Mucosa of gallbladder (tissue), 1 donor: Measurements from ENCODE around the gene TMEM79. TPM values are rescaled to one million over a fixed set of nuclear protein-coding genes. Genes with fewer than 3 reads are reported as not detected.

Source experiments
- DNase-seq: peaks from one replicate; pipeline ENCODE4 v3.0.0-alpha.2; 2020; ENCODE audit warnings: low spot score
- total RNA-seq: library from RNA; stranded (reverse); gene quantifications from one replicate; pipeline ENCODE4 v1.2.1, GENCODE V29; 2021
- donor health status: DM: no; HTN: no; CAD: no.

The TMEM79 gene
- total RNA-seq, 1 donor from 2014 or later = 9.6 TPM

DNA sequence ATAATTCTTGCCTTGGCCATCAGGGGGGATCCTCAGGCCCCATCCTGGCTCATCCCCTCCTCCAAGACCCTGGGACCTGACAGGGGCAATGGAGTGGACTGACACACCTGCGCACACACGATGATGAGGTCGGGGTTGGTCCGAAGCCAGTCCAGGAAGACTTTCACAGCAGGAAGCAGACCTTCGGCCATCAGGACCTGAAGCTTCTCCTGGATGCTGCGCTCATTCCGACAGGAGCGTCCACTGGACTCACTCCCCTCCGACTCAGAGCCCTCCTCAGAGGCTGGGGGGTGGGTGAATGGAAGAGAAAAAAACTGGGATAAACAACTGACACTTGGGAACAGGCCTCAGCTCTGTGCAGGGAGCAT lies 20.9 kb upstream of the TMEM79 start:
- DNase-seq = no peak

DNA sequence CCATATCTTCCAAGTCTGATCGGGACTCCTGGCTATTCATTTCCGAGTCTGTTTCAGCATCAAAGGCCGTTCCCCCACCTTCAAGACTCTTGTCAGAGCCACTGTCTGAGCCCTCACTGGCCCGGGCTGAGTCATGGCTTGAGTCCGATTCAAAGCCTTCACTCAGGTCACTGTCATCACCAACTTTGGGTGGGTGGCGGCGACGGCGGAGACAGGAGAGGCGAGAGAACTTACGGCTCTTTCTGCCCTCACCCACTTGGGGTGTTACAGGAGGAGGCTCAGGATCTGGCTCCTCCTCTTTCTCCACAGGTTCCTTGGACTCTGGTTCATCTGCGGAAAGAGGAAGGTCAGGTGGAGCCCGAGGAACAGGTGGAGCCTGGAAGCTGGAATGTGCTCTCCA lies 18.1 kb upstream of the TMEM79 start:
- DNase-seq = no peak

DNA sequence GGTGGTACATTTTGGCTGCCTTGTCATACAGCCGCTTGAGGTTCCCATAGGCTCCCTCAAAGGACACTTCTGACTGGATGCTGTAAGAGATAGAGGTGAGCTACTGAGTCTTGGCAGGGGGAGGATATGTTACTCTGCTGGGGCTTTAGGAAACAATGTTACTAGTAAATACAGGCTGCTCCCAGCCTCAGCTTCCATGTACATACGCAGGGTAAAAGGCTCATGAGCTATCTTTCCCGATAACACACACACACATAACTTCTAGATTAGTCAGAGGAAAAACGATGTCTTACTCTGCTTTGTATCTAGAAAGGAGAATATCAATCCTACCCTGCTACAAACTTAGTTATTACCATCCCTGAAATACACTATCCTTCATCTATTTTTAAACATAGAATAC lies 15.8 kb upstream of the TMEM79 start:
- no peak for DNase-seq

DNA sequence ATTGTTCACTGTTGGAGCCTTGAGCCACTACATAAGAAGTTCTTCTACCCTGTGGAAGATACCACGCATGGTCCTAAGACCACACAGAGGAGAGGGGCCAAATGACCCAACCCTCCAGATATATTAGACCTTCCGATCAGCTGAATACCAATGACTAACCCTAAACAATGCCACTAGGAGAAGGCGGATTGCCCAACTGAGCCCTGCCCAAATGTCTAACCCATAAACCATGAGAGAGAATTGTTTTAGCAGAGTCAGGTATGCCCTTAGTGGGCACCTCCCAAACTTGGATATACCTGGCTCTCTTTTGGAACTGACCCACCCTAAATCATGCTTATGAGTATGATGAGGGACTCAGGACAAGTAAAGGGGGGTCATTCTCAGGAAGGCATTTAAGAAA lies 13.8 kb upstream of the TMEM79 start:
- DNase-seq = no peak

DNA sequence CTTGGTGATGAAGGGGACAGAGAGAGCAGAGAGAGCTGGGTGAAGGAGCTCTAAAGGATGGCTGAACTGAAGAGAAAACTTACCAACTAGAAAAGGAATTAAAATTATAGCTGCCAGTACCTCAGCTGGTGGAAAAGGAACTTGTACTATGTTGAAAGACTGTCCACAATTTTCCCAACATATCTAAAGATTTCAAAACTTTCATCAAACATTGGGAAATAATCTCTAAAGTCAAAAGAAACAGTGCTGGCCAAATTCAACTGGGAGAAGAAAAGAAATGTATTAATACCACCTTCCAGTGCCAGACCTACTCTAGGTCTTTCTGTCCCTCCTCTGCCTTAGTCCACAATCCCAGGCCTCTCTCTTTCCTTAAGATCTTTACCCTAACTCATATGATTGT lies 7.6 kb upstream of the TMEM79 start:
- no peak for DNase-seq

DNA sequence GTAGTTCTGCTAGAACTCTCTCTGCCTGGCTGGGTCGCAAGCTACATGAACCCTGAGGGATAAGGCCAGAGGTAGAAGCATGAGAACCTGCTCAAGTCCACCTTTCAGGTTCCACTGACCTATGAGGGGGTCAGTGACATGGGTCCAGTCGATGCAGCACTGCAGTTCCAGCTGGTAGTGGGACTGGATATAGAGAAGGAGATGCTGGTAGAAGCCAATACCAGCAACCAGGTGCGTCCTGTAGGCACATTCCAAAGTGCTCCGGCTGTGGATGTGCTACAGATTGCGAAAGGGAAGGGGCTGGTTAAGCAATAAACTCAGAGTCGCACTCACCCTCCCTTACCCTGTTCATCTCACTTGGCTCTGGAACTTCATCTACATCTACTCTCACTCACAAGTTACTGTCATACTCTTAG lies 7.2 kb upstream of the TMEM79 start:
- no peak for DNase-seq

DNA sequence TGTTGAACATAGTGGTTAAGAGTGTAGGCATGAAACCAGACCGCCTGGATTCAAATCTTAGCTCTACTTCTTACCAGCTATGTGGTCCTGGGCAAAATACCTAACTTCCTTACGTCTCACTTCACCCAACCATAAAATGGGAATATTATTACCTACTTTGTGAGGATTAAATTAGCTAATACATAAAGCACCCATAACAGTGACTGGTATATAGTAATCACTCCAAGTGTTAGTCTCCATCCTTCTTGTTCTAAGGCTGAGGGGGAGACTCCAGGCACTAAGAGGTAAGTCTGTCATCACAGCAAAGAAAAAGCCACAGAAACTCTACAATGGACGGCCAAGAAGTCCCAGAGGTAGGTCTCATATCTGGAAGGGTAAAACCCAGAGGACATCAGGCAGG lies 4.3 kb upstream of the TMEM79 start:
- DNase-seq = no peak

DNA sequence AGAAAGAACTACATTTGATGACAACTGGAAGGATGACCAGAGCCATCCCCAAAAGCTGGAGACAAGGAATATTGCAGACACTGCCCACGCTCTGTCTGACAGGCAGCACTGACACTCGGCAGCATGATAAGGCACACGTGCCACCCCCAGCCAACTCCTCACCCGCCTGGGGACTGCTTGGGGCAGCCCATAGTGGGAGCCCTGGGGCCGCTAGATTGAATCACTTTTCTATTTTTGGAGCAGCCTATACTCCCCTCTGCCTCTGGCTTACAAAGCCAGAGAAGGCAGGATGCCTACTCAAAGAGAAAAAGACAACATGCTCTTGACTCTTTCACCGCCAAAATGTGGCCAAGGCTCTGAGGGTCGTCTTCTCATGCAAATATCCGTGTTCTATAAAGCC lies 2.8 kb upstream of the TMEM79 start:
- no peak for DNase-seq

DNA sequence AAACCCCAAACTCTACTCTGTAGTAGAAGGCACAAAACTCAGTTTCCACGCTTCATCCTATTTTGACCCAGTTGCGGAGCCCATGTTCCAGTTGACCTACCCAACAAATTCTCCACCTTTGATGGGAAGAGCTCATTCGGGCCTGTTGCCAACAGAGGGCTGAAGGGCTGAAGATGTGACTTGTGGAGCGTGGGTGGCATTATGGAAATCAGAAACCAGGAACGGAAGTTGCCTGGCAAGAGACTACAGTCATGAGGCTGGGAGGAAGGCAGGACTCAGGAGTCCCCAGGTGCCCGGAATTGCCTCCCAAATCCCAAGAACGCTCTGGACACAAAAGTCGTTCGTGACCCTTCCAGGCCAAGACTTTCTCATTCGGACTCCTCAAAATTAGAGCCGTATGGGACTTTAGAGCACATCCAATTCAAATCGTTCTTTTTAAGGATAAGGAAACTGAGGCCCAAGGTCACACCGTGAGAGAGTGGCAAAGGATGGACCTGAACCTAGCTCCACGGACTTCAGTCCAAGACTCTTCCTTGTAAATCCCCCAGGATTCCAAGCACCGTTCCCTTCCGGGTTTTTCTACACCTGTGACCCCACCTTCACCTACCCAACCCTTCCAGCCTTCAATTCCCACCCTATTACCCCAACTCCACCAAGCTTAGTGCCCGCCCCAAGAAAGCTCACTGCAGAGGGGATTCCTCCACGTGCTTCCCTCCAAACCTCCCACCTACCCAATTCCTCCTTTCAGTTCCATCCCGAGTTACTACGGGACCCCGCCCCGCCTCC lies 2.2 kb upstream of the TMEM79 start:
- peak; percentile 38 for DNase-seq

DNA sequence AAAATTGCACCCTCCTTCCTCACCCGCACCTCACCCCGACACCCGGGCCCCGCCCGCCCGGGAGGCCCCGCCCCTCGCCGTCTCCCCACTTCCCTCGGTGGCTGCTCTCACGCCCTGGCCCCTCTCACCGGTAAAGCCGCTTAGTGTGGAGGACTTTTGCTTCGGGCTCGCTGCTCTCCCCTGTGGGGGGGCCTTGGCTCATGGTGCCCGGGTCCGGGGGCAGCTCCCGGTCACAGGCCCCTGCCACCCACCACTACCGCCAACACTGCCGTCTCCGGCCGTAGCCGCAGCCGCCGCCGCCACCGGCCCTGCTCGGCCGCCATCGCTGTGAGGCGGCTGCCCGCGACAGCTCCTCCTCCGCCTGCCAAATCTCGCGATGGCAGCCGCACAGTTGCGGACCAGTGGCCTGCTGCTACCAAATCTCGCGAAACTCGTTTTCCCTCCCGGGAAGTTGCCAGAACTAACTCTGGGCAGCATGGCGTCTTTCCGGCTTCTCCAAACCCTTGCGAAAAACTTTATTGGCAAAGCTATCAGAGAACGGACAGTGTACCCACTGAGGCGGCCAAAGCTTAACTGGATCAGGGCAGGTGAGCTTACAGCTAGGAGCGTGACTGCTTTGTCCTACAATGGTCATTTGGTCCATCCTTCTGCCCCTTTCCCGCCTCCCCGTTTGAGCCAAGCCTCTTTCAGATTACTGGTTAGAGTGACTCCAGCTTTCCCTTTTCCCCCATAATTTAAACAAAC lies 1.5 kb upstream of the TMEM79 start, which contains the start of gene SMG5:
Gene SMG5, minus strand, starts transcription at position 347 of the 744 bp plus-strand sequence. Its CDS starts 145 bp downstream, at position 202.
- DNase-seq = peak; percentile 98

DNA sequence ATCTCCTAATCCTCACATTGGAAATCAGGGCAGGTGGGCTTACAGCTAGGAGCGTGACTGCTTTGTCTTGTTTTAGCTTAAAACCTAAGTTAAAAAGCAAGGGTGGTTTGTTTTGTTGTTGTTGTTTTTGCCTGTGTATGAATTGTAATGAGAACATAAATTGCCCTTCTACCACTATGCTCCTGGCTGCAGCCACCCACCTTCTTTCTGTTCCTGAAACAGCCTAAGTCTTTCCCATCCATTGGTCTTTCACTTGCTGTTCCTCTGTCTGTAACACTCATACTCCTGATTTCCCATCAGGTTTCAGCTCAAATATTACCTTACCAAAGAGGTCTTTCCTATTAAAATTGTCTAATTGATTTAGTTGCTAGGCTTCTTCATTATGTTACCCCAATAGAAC lies 604 bp upstream of the TMEM79 start:
- no peak for DNase-seq

DNA sequence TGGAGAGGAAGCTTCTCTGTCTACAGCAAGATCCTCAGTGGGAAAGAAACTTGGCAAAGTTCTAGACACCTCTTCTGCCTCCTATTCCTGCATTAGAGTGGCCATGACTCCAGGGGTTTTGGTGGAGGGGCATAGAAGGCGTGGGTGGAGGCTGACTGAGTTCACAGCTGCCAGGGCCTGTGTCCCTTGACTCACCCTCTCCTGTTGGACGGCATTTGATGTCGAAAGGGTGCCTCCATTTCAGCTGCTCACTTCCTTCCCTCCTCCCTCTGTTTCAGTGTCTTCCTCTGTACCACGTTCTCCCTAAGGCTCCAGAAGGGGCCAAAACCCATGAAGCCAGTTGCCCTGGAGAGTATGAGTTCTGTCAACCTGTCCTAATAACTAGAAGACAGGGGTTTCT lies 632 bp downstream of the TMEM79 start:
- no peak for DNase-seq

DNA sequence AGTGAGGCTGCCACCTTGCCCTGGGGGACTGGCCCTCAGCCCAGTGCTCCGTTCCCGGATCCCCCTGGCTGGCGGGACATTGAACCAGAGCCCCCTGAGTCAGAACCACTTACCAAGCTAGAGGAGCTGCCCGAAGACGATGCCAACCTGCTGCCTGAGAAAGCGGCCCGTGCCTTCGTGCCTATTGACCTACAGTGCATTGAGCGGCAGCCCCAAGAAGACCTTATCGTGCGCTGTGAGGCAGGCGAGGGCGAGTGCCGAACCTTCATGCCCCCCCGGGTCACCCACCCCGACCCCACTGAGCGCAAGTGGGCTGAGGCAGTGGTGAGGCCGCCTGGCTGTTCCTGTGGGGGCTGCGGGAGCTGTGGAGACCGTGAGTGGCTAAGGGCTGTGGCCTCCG lies 1.3 kb downstream of the TMEM79 start:
- DNase-seq = no peak

DNA sequence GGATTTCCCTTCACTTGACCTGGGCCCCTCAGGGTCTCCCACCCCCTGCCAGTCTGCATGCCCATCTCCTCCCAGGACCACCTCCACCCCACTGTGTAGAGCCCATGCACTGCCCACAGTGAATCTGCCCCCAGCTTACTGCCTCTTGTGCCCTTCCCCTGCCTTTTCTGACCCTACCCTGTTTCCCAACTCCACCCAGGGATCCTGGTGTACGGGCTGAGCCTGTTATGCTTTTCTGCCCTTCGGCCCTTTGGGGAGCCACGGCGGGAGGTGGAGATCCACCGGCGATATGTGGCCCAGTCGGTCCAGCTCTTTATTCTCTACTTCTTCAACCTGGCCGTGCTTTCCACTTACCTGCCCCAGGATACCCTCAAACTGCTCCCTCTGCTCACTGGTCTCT lies 1.9 kb downstream of the TMEM79 start:
- no peak for DNase-seq

DNA sequence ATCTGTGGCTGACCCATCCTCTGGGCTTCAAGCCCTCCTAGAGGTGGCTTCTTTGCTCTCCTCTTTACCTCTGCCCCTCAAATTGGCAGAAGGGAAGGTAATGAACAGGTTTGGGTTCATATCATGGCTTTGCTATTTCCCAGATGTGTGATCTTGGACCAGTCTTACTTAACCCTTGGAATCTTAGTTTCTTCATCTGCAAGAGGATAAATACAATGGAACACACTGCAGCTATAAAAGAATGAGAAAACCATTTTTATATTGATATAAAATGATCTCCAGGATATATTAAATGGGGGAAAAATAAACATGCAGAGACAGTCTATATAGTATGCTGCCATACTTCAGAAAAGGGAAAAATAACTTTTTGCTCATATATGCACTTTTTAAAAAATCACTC lies 5.7 kb downstream of the TMEM79 start:
- DNase-seq = no peak

DNA sequence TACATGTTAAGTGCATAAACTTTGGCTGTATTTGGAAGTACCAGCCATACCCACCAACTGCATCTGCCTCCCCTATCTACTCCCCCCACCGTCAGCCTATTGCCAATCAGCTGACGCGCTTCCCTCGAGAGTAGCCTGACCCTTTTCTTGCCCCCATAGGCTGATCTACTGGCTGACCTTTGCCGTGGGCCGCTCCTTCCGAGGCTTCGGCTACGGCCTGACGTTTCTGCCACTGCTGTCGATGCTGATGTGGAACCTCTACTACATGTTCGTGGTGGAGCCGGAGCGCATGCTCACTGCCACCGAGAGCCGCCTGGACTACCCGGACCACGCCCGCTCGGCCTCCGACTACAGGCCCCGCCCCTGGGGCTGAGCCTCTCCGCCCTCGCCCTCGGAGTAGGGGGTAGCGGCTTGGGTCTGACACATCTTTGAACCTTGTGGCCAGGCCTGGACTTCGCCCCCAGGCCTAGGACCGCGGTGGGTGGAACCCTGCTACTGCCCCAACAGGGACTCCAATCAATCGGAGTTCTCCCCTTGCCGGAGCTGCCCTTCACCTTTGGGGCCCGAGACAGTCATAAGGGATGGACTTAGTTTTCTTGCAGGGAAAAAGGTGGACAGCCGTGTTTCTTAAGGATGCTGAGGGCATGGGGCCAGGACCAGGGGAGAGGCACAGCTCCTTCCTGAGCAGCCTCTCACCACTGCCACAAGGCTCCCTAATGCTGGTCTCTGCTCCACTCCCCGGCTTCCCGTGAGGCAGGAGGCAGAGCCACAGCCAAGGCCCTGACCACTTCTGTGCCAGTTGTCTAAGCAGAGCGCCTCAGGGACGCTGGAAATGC lies 7.3 kb downstream of the TMEM79 start:
- DNase-seq = peak; percentile 89

DNA sequence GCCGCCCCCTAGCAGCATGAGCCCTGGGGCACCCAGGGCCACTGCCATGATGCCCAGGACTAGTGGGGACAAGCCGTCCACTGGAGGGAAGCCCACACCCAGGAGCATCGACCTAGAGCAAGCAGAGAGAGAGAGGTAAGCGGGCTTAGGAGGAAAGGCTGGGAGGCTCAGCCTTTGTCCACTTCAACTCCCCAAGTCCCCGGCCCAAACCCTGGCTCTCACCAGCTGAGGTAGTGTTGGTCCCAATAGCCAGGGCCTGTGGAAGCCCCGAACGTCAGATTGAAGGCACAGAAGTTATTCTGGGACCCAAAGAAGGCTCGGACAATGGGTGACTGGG lies 8.9 kb downstream of the TMEM79 start:
- DNase-seq = no peak

DNA sequence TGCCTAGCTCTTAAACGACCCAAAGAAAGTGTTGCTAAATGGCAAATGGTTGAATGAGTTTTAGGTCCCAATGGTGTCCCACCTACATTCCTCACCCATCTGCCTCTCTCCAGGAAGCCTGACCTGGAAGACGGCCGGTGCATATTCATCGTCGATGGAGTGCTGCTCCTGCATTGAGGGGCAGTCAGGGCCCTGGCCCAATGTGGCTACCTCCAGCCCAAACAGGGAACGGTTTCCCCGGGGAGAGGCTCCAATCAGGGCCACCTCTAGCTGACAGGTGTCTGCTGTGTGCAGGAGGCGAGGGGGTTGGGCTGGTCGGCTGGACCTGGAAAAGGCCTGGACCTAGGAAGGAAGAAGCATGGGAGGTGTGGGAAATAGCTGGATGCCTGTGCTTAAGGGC lies 9.8 kb downstream of the TMEM79 start:
- DNase-seq = no peak

DNA sequence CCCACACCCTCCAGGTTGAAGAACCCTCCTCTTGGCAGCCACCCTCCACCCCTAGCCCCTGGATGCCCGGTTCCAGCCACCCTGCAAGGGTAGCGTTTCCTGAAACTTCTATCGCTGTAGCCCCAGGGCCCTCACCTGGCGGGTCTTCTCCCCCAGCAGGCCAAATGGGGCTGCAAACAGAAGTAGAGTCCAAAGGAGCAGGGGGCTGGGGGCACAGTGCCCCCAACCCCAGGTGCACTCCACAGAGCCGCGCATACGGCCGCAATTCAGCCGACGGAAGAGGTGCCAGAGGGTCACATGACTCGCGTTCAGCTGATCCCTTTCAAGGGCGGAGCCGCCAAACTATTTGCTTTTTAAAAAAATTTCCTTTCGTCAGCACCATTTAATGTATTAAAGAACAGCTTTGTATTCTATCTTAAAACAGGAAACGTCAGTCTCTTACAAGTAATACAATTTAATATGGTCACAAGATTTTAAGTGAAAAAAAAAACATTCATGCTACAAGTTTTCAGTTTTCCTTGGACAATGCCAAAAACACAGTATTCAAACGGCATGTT lies 11.3 kb downstream of the TMEM79 start, which contains the start of gene GLMP:
Gene GLMP, minus strand, starts transcription at position 289 of the 557 bp plus-strand sequence. Its CDS starts 34 bp downstream, at position 255.
- peak; percentile 75 for DNase-seq

DNA sequence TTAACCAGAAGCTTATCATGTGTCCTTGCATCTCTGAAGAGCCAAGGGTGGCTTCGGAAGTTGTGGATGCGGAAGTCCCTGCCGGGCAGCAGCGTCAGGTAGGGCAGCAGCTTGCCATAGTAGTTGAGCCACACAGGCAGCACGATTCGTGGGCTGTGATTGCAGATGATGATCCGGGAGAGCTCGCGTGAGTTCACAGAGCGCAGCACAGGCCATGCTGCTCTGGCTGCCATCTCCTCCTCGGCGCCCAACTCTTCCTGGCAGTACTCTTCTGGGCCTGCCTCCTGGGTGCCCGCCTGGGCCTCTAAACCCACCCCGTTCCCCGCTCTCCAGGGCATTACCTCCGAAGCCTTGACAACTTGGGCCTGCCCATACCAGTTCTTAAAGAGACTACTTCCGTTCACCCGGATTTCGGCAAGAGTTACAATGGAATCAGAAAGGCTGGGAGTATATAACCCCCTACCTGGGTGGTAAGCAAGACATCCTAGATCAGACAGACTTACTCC lies 14.8 kb downstream of the TMEM79 start, which contains the start of gene VHLL:
Gene VHLL, minus strand, starts transcription at position 456 of the 506 bp plus-strand sequence. Its CDS starts 118 bp downstream, at position 338.
- no peak for DNase-seq

DNA sequence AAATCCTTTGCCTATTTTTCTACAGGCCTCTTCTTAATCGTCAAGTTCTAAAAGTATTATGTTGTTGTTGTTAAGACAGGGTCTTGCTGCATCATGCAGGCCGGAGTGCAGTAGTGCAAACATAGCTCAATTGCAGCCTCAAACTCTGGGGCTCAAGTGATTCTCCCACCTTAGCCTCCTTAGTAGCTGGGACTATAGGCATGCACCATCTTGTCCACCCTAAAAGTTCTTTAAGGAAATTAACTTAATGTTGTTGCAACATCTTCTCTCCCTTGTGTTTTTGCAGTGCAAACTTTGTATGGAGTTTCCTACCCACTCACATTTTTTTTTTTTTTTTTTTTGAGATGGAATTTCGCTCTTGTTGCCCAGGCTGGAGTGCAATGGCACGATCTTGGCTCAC lies 19.1 kb downstream of the TMEM79 start:
- DNase-seq = no peak

DNA sequence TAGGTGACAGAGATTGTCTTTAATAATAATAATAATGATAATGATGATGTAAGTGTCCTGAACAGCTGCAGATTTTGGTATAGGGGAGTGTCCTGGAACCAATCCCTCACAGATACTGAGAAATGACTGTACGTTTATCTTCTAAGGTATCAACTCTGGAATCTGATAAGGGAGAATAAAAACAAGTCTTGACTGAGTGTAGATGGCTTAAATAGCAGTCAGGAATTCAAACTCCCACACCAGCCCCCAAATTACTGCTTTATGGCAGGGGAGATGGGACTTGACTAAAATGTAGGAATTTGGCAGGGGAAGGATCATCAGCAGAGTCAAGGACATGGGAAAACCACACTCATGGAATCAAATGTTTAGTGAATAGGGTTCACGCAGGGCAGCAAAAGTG lies 21.1 kb downstream of the TMEM79 start:
- DNase-seq = no peak
